Testis (tissue), 3 donors: ENCODE data around the gene DRICH1. TPM values are rescaled to one million over a fixed set of nuclear protein-coding genes. Genes with fewer than 3 reads are reported as not detected.
"Not testable (repeated sequence)": the region's sequence is repeated elsewhere in the genome, so short reads cannot be mapped to it uniquely, and the experiment has no call there.

Source experiments
- DNase-seq: peaks from one replicate; pipeline ENCODE4 v3.0.0-alpha.2; 2019
- H3K27ac ChIP-seq, 2 donors: fragments of 200-600 bp; sonication (generic); one replicate each; pipeline ENCODE4 v1.5.1; 2019
- H3K27me3 ChIP-seq: fragments of 200-600 bp; sonication (generic); one replicate; pipeline ENCODE4 v1.5.1; 2019
- H3K36me3 ChIP-seq: fragments of 200-600 bp; sonication (generic); one replicate; pipeline ENCODE4 v1.5.1; 2017; ENCODE audit warnings: low read depth; ENCODE audit errors: missing control alignments
- H3K4me1 ChIP-seq: fragments of 200-600 bp; sonication (generic); one replicate; pipeline ENCODE4 v1.5.1; 2019
- H3K4me3 ChIP-seq, 2 donors: fragments of 200-600 bp; sonication (generic); one replicate each; pipeline ENCODE4 v1.5.1; 2017 to 2019
- H3K9me3 ChIP-seq: fragments of 200-600 bp; sonication (generic); one replicate; pipeline ENCODE4 v1.5.1; 2017
- CTCF ChIP-seq, 3 experiments: fragments of 450-650 bp in 2 of 3; fragments of 200-600 bp in 1 of 3; sonication (generic) in 1 of 3; IDR thresholded peaks; one replicate each; pipeline ENCODE4 v1.5.1; 2016 to 2019; ENCODE audit warnings: antibody characterized with exemption in 3 of 3, mild to moderate bottlenecking in 2 of 3, moderate library complexity in 1 of 3
- POLR2A ChIP-seq: fragments of 450-650 bp; IDR thresholded peaks from one replicate; pipeline ENCODE4 v1.6.1; 2017; ENCODE audit warnings: antibody characterized with exemption, mild to moderate bottlenecking, moderate library complexity
- WGBS, 2 donors: methylation state at CpG; one replicate each; pipeline ENCODE4 v1.1.5; 2018; 5-methylcytosine and 5-hydroxymethylcytosine counted together
- intact Hi-C: fragments of 100-400 bp; cut with DNase I; formaldehyde crosslinking; loops from one replicate; pipeline ENCODE4 v1.15.1; 2023; ENCODE audit warnings: low total_unique reads
- polyA plus RNA-seq: library from polyadenylated mRNA; stranded (reverse); fragments of 350-450 nt; fragmentation: Illumina TruSeq; extraction: RNeasy Lipid Tissue Mini Kit (QIAGEN cat#74804); gene quantifications from one replicate; pipeline ENCODE4 v1.2.3, GENCODE V29; 2014; ENCODE audit warnings: low read depth, low replicate concordance; ENCODE audit not compliant: insufficient read depth
- total RNA-seq, 2 donors: library from RNA; depleted of rRNA; stranded (reverse); fragments of >200 nt; gene quantifications; one replicate each; pipeline ENCODE4 v1.2.3, GENCODE V29; 2016

DRICH1 gene
- total and polyA plus RNA-seq, 3 donors from 2014 or later, result 16.4 to 68.4 (median 44.2) TPM

- no peak overlapping the region for H3K27ac ChIP-seq
- TF ChIP-seq CTCF (IDR thresholded peaks at IDR 0.05), result no peak
- no peak overlapping the region for H3K4me3 ChIP-seq
- no peaks in the 10 kb centered on the region for H3K36me3 ChIP-seq
- 92 to 98% methylated on average over 6 to 7 of the region's 7 CpGs for WGBS, 2 donors
- no peaks in the 10 kb centered on the region for H3K9me3 ChIP-seq
- no peak for DNase-seq
- no peaks in the 10 kb centered on the region for H3K4me1 ChIP-seq
- intact Hi-C loops, result no loop called here
- no peaks in the 10 kb centered on the region for H3K27me3 ChIP-seq
These were observed 20.2 kb upstream of the DRICH1 start for GRCh38 chr22:23652286-23652685.

GRCh38 chr22:23651676-23652075 is 19.6 kb upstream of the DRICH1 start:
- 87 to 96% methylated on average over 6 of the region's 6 CpGs for WGBS, 2 donors
- Histone ChIP-seq H3K4me3 (no peak overlapping the region), H3K4me1 (no peaks in the 10 kb centered on the region), H3K27ac (no peak overlapping the region), H3K27me3 (no peaks in the 10 kb centered on the region), H3K36me3 (no peaks in the 10 kb centered on the region), H3K9me3 (no peaks in the 10 kb centered on the region)
- TF ChIP-seq POLR2A (no peak), CTCF (IDR thresholded peaks at IDR 0.05) (no peak)
- DNase-seq, result no peak
- intact Hi-C loops, result no loop called here

GRCh38 chr22:23649071-23649501 is 17.0 kb upstream of the DRICH1 start:
- TF ChIP-seq POLR2A (no peak), CTCF (IDR thresholded peaks at IDR 0.05) (no peak)
- 87 to 92% methylated on average over 14 to 18 of the region's 18 CpGs for WGBS, 2 donors
- no peaks in the 10 kb centered on the region for H3K4me1 ChIP-seq
- no peak overlapping the region for H3K4me3 ChIP-seq
- H3K27me3 ChIP-seq, result no peaks in the 10 kb centered on the region
- H3K36me3 ChIP-seq, result no peaks in the 10 kb centered on the region
- H3K27ac ChIP-seq, result no peak overlapping the region
- H3K9me3 ChIP-seq, result no peaks in the 10 kb centered on the region
- intact Hi-C loops, result no loop called here
- no peak for DNase-seq

- H3K4me1 ChIP-seq, intact Hi-C loops, H3K4me3 ChIP-seq, H3K27ac ChIP-seq, DNase-seq, H3K36me3 ChIP-seq, H3K9me3 ChIP-seq, H3K27me3 ChIP-seq: not testable (repeated sequence)
- WGBS, 2 donors, result 93 to 94% methylated on average over 7 of the region's 7 CpGs
These were observed 14.4 kb upstream of the DRICH1 start for GRCh38 chr22:23646526-23646925.

- H3K4me1 ChIP-seq, H3K27me3 ChIP-seq, H3K9me3 ChIP-seq, H3K27ac ChIP-seq, intact Hi-C loops, H3K36me3 ChIP-seq, H3K4me3 ChIP-seq, DNase-seq: not testable (repeated sequence)
- WGBS, 2 donors, result 76 to 85% methylated on average over 5 to 6 of the region's 6 CpGs
These were observed 8.1 kb upstream of the DRICH1 start for GRCh38 chr22:23640206-23640605.

- 87 to 93% methylated on average over 2 to 7 of the region's 7 CpGs for whole genome bisulfite sequencing, 2 donors
- Histone ChIP-seq H3K9me3 (no peaks in the 10 kb centered on the region), H3K27ac (no peak overlapping the region), H3K4me1 (no peaks in the 10 kb centered on the region), H3K36me3 (no peaks in the 10 kb centered on the region), H3K27me3 (no peaks in the 10 kb centered on the region), H3K4me3 (no peak overlapping the region)
- intact Hi-C loops, result no loop called here
- DNase-seq, result no peak
- TF ChIP-seq CTCF (IDR thresholded peaks at IDR 0.05), result no peak
- TF ChIP-seq POLR2A, result no peak
These were observed 7.5 kb upstream of the DRICH1 start for GRCh38 chr22:23639661-23640060.
